ENCODE results near the gene ZBTB39. TPM values are rescaled to one million over a fixed set of nuclear protein-coding genes. Genes with fewer than 3 reads are reported as not detected.

Gene ZBTB39
- total RNA-seq, 1 experiment from 2014 or later, result 3.6 TPM

- H3K4me3 ChIP-seq (ENCODE audit: low read length), result no peak overlapping the region
- H3K79me2 ChIP-seq (ENCODE audit: low read length), result no peaks in the 10 kb centered on the region
- no peak overlapping the region for H2AFZ ChIP-seq (ENCODE audit: low read length)
- no peaks in the 10 kb centered on the region for H3K4me1 ChIP-seq (ENCODE audit: insufficient read depth, low read length)
- H3K9me3 ChIP-seq (ENCODE audit: low read length), result no peaks in the 10 kb centered on the region
- ATAC-seq (no peak), DNase-seq (no peak)
- TF ChIP-seq EZH2phosphoT487 (IDR thresholded peaks at IDR 0.05; ENCODE audit: borderline replicate concordance, low read length), result no peak
- TF ChIP-seq CTCF (conservative IDR thresholded peaks at IDR 0.05; ENCODE audit: low read depth, low read length), result no peak
- TF ChIP-seq EZH2 (IDR thresholded peaks at IDR 0.05; ENCODE audit: low read length, unreplicated experiment), result no peak
- H3K9ac ChIP-seq (ENCODE audit: low read length), result no peak overlapping the region
- no peak overlapping the region for H3K4me2 ChIP-seq (ENCODE audit: low read length)
- H3K27ac ChIP-seq (ENCODE audit: low read length), result no peak overlapping the region
- H3K36me3 ChIP-seq (ENCODE audit: low read depth, low read length), result no peaks in the 10 kb centered on the region
- H4K20me1 ChIP-seq (ENCODE audit: low read length), result no peaks in the 10 kb centered on the region
- H3K9me2 ChIP-seq (replicated peaks; ENCODE audit: low read length), result no peaks in the 10 kb centered on the region
- intact Hi-C loops (cut with micrococcal nuclease), result no loop called here
- ChIA-PET CTCF (no interaction called here), POLR2A (ENCODE audit: unreplicated experiment) (no interaction called here)
- no TSS peak for BruUV-seq (replicated peaks)
- peaks cover 21% of the 10 kb centered on the region; the same call in 1 of the 2 replicates for H3K27me3 ChIP-seq (ENCODE audit: low read length)
- H3F3A ChIP-seq (ENCODE audit: low read length, unreplicated experiment), result no peaks in the 10 kb centered on the region
Observed at GRCh38 chr12:57046947-57047890, 40.9 kb upstream of the ZBTB39 start.

- TF ChIP-seq EZH2phosphoT487 (IDR thresholded peaks at IDR 0.05; ENCODE audit: borderline replicate concordance, low read length), result no peak
- TF ChIP-seq CTCF (conservative IDR thresholded peaks at IDR 0.05; ENCODE audit: low read depth, low read length), result no peak
- no peak for TF ChIP-seq EZH2 (IDR thresholded peaks at IDR 0.05; ENCODE audit: low read length, unreplicated experiment)
- DNase-seq, result no peak
- Histone ChIP-seq H3K4me3 (ENCODE audit: low read length) (no peak overlapping the region), H3K27me3 (ENCODE audit: low read length) (peaks cover 31% of the 10 kb centered on the region), H3K36me3 (ENCODE audit: low read depth, low read length) (no peaks in the 10 kb centered on the region), H3K4me1 (ENCODE audit: insufficient read depth, low read length) (no peaks in the 10 kb centered on the region), H3K79me2 (ENCODE audit: low read length) (no peaks in the 10 kb centered on the region), H2AFZ (ENCODE audit: low read length) (no peak overlapping the region), H3K4me2 (ENCODE audit: low read length) (no peak overlapping the region), H3K9ac (ENCODE audit: low read length) (no peak overlapping the region), H3F3A (ENCODE audit: low read length, unreplicated experiment) (no peaks in the 10 kb centered on the region), H3K27ac (ENCODE audit: low read length) (no peak overlapping the region), H4K20me1 (ENCODE audit: low read length) (no peaks in the 10 kb centered on the region), H3K9me2 (replicated peaks; ENCODE audit: low read length) (no peaks in the 10 kb centered on the region), H3K9me3 (ENCODE audit: low read length) (no peaks in the 10 kb centered on the region)
- no TSS peak for BruUV-seq (replicated peaks)
- ChIA-PET CTCF (no interaction called here), POLR2A (ENCODE audit: unreplicated experiment) (no interaction called here)
- no peak for ATAC-seq
- intact Hi-C loops (cut with micrococcal nuclease), result no loop called here
Observed at GRCh38 chr12:57046086-57046791, 39.9 kb upstream of the ZBTB39 start.
